Neural crest cell (in vitro differentiated cells): ENCODE results near the gene SPEN. TPM values are rescaled to one million over a fixed set of nuclear protein-coding genes. Genes with fewer than 3 reads are reported as not detected.
"Not testable (repeated sequence)": the region's sequence is repeated elsewhere in the genome, so short reads cannot be mapped to it uniquely, and the experiment has no call there.

ENCODE experiments used
- DNase-seq: peaks from one replicate; pipeline ENCODE4 v3.0.0; 2021; ENCODE audit warnings: low read depth, mixed read lengths, low spot score
- H3K27ac Mint-ChIP-seq: one replicate; pipeline ENCODE4 v1.8.0; 2021; ENCODE audit warnings: mild to moderate bottlenecking, mixed read lengths; ENCODE audit not compliant: unreplicated experiment
- H3K27me3 Mint-ChIP-seq: 2 replicates; pipeline ENCODE4 v1.8.0; 2021; ENCODE audit warnings: low read depth, mild to moderate bottlenecking, mixed read lengths
- H3K36me3 Mint-ChIP-seq: 2 replicates; pipeline ENCODE4 v1.8.0; 2021; ENCODE audit warnings: low read depth, mild to moderate bottlenecking, mixed read lengths
- H3K4me1 Mint-ChIP-seq: 2 replicates; pipeline ENCODE4 v1.8.0; 2021; ENCODE audit warnings: mixed read lengths
- H3K4me3 Mint-ChIP-seq: one replicate; pipeline ENCODE4 v1.8.0; 2021; ENCODE audit warnings: mild to moderate bottlenecking, mixed read lengths
- H3K9me3 Mint-ChIP-seq: 2 replicates; pipeline ENCODE4 v1.8.0; 2021; ENCODE audit warnings: mixed read lengths
- CTCF ChIP-seq: fragments of 200-600 bp; sonication (generic); conservative IDR thresholded peaks from 2 replicates; pipeline ENCODE4 v1.5.0; 2021; ENCODE audit warnings: antibody characterized with exemption, mild to moderate bottlenecking
- total RNA-seq: library from RNA; stranded (reverse); gene quantifications from 2 replicates; pipeline ENCODE4 v1.2.1, GENCODE V29; 2021

Gene SPEN
- total RNA-seq, 1 donor from 2014 or later: 69.4 TPM

- no peak overlapping the region for H3K27ac Mint-ChIP-seq
- peaks cover 6% of the 10 kb centered on the region for H3K4me1 Mint-ChIP-seq
- peaks cover 7% of the 10 kb centered on the region for H3K36me3 Mint-ChIP-seq
- DNase-seq: no peak
- TF ChIP-seq CTCF: no peak
- no peaks in the 10 kb centered on the region for H3K27me3 Mint-ChIP-seq
- no peak overlapping the region for H3K4me3 Mint-ChIP-seq
- no peaks in the 10 kb centered on the region for H3K9me3 Mint-ChIP-seq
Measured at GRCh38 chr1:15900662-15901279, 53.3 kb downstream of the SPEN start.

GRCh38 chr1:15902882-15903281, 55.4 kb downstream of the SPEN start:
- Mint-ChIP-seq H3K27me3 (no peaks in the 10 kb centered on the region), H3K36me3 (peaks cover 4% of the 10 kb centered on the region), H3K4me3 (no peak overlapping the region), H3K27ac (no peak overlapping the region), H3K4me1 (peaks cover 6% of the 10 kb centered on the region), H3K9me3 (no peaks in the 10 kb centered on the region)
- TF ChIP-seq CTCF: no peak
- no peak for DNase-seq

- Mint-ChIP-seq H3K27me3 (no peaks in the 10 kb centered on the region), H3K27ac (no peak overlapping the region), H3K36me3 (peaks cover 13% of the 10 kb centered on the region), H3K9me3 (no peaks in the 10 kb centered on the region), H3K4me3 (no peak overlapping the region), H3K4me1 (no peaks in the 10 kb centered on the region)
- TF ChIP-seq CTCF: no peak
- no peak for DNase-seq
Measured at GRCh38 chr1:15908597-15908996, 61.1 kb downstream of the SPEN start.

GRCh38 chr1:15911141-15911540, 63.6 kb downstream of the SPEN start:
- Mint-ChIP-seq H3K36me3 (peaks cover 15% of the 10 kb centered on the region), H3K4me1 (no peaks in the 10 kb centered on the region)

GRCh38 chr1:15911927-15912326, 64.4 kb downstream of the SPEN start:
- Mint-ChIP-seq H3K36me3 (peaks cover 18% of the 10 kb centered on the region), H3K27me3 (no peaks in the 10 kb centered on the region), H3K27ac (no peak overlapping the region), H3K9me3 (no peaks in the 10 kb centered on the region), H3K4me3 (no peak overlapping the region), H3K4me1 (no peaks in the 10 kb centered on the region)
- DNase-seq: no peak
- no peak for TF ChIP-seq CTCF

More at GRCh38 chr1:15911141-15911540, 63.6 kb downstream of the SPEN start:
- H3K27me3 Mint-ChIP-seq: no peaks in the 10 kb centered on the region
- no peaks in the 10 kb centered on the region for H3K9me3 Mint-ChIP-seq
- DNase-seq: no peak
- TF ChIP-seq CTCF: no peak
- no peak overlapping the region for H3K4me3 Mint-ChIP-seq
- no peak overlapping the region for H3K27ac Mint-ChIP-seq

- H3K9me3 Mint-ChIP-seq, H3K4me3 Mint-ChIP-seq, H3K27me3 Mint-ChIP-seq, H3K27ac Mint-ChIP-seq, H3K4me1 Mint-ChIP-seq, DNase-seq: not testable (repeated sequence)
- H3K36me3 Mint-ChIP-seq: peaks cover 18% of the 10 kb centered on the region
Measured at GRCh38 chr1:15913607-15914006, 66.1 kb downstream of the SPEN start.
